HL-60 (cell line): Measurements from ENCODE around the gene PRLR.

Experiments
- CTCF ChIP-seq: IDR thresholded peaks from one replicate; pipeline ENCODE4 v1.5.1; 2011; ENCODE audit warnings: low read length, control low read depth, inconsistent platforms; ENCODE audit not compliant: insufficient read depth
- GABPA ChIP-seq: IDR thresholded peaks from 2 replicates; pipeline ENCODE4 v1.6.1; 2012; ENCODE audit warnings: low read depth
- POLR2AphosphoS5 ChIP-seq: IDR thresholded peaks from 2 replicates; pipeline ENCODE4 v1.6.1; 2012; ENCODE audit warnings: low read depth

- TF ChIP-seq CTCF (no peak), POLR2AphosphoS5 (no peak), GABPA (no peak)
Observed at GRCh38 chr5:35141739-35142138, 88.5 kb downstream of the PRLR start.
